ENCODE results near the gene MIF4GD. TPM values are rescaled to one million over a fixed set of nuclear protein-coding genes. Genes with fewer than 3 reads are reported as not detected.

The MIF4GD gene
- 27.7 and 35.2 TPM in 2 replicates for polyA plus RNA-seq
- 21.1 and 27.3 TPM in 2 replicates for polyA minus RNA-seq

- peak within 1 kb of the TSS; percentile 98 for H3K4me3 ChIP-seq (ENCODE audit: low read length)
- peak within 1 kb of the TSS; percentile 94 for H3K9ac ChIP-seq (ENCODE audit: low read length)
- H3K9me3 ChIP-seq (ENCODE audit: low read length), result no peaks in the 10 kb centered on the region
- no peaks in the 10 kb centered on the region for H3K79me2 ChIP-seq (replicated peaks; ENCODE audit: insufficient read depth, low read length)
- no peaks in the 10 kb centered on the region for H3F3A ChIP-seq (ENCODE audit: insufficient read depth, low read length, poor library complexity, severe bottlenecking)
- no peaks in the 10 kb centered on the region for H3K27me3 ChIP-seq (ENCODE audit: insufficient read depth, low read depth, low read length)
- peak within 1 kb of the TSS; percentile 61 for H3K4me2 ChIP-seq (ENCODE audit: low read length)
- H3K36me3 ChIP-seq (ENCODE audit: insufficient read depth, low read length), result no peaks in the 10 kb centered on the region
- no peaks in the 10 kb centered on the region for H4K20me1 ChIP-seq (ENCODE audit: insufficient read depth)
- no peaks in the 10 kb centered on the region for H3K9me2 ChIP-seq (ENCODE audit: insufficient read depth, low read length)
- TF ChIP-seq SMC3 (conservative IDR thresholded peaks at IDR 0.05; ENCODE audit: poor library complexity) (no peak), EP300 (conservative IDR thresholded peaks at IDR 0.05; ENCODE audit: poor library complexity, severe bottlenecking) (no peak), POLR2AphosphoS5 (IDR thresholded peaks at IDR 0.05) (no peak), EZH2 (IDR thresholded peaks at IDR 0.05; ENCODE audit: borderline replicate concordance, insufficient read depth, low read length, poor library complexity, severe bottlenecking) (no peak), TAF1 (IDR thresholded peaks at IDR 0.05; ENCODE audit: low read depth) (peak; percentile 18)
- H3K27ac ChIP-seq (ENCODE audit: low read length), result peak within 1 kb of the TSS; percentile 80
- H2AFZ ChIP-seq (ENCODE audit: low read depth, low read length), result peak within 1 kb of the TSS; percentile 83
These were observed at the start of gene MIF4GD for GRCh38 chr17:75270966-75271232. Gene MIF4GD, minus strand, starts transcription at chr17:75271231. Its CDS starts 1,036 bp downstream, at chr17:75270195.

- H2AFZ ChIP-seq (ENCODE audit: low read depth, low read length), result no peak overlapping the region
- no peaks in the 10 kb centered on the region for H3K27me3 ChIP-seq (ENCODE audit: insufficient read depth, low read depth, low read length)
- no peak overlapping the region for H3K4me3 ChIP-seq (ENCODE audit: low read length)
- H3K79me2 ChIP-seq (replicated peaks; ENCODE audit: insufficient read depth, low read length), result no peaks in the 10 kb centered on the region
- no peaks in the 10 kb centered on the region for H3K9me2 ChIP-seq (ENCODE audit: insufficient read depth, low read length)
- no peak overlapping the region for H3K4me2 ChIP-seq (ENCODE audit: low read length)
- no peak overlapping the region for H3K27ac ChIP-seq (ENCODE audit: low read length)
- no peaks in the 10 kb centered on the region for H3F3A ChIP-seq (ENCODE audit: insufficient read depth, low read length, poor library complexity, severe bottlenecking)
- H3K9me3 ChIP-seq (ENCODE audit: low read length), result no peaks in the 10 kb centered on the region
- H3K9ac ChIP-seq (ENCODE audit: low read length), result no peak overlapping the region
- TF ChIP-seq REST (IDR thresholded peaks at IDR 0.05; ENCODE audit: borderline replicate concordance), result no peak
- no peak for TF ChIP-seq MXI1 (conservative IDR thresholded peaks at IDR 0.05; ENCODE audit: poor library complexity, severe bottlenecking)
- no peaks in the 10 kb centered on the region for H3K36me3 ChIP-seq (ENCODE audit: insufficient read depth, low read length)
- peaks cover 4% of the 10 kb centered on the region for H4K20me1 ChIP-seq (ENCODE audit: insufficient read depth)
These were observed 49.1 kb upstream of the MIF4GD start for GRCh38 chr17:75319904-75320691.

- Histone ChIP-seq H4K20me1 (ENCODE audit: insufficient read depth) (peaks cover 4% of the 10 kb centered on the region), H3K36me3 (ENCODE audit: insufficient read depth, low read length) (no peaks in the 10 kb centered on the region), H3K79me2 (replicated peaks; ENCODE audit: insufficient read depth, low read length) (no peaks in the 10 kb centered on the region), H3K9me2 (ENCODE audit: insufficient read depth, low read length) (no peaks in the 10 kb centered on the region), H2AFZ (ENCODE audit: low read depth, low read length) (no peak overlapping the region), H3K27ac (ENCODE audit: low read length) (no peak overlapping the region), H3K9me3 (ENCODE audit: low read length) (no peaks in the 10 kb centered on the region), H3K4me2 (ENCODE audit: low read length) (no peak overlapping the region), H3F3A (ENCODE audit: insufficient read depth, low read length, poor library complexity, severe bottlenecking) (no peaks in the 10 kb centered on the region), H3K4me3 (ENCODE audit: low read length) (no peak overlapping the region), H3K27me3 (ENCODE audit: insufficient read depth, low read depth, low read length) (no peaks in the 10 kb centered on the region), H3K9ac (ENCODE audit: low read length) (no peak overlapping the region)
- TF ChIP-seq RAD21 (conservative IDR thresholded peaks at IDR 0.05) (no peak), TAF1 (IDR thresholded peaks at IDR 0.05; ENCODE audit: low read depth) (no peak)
These were observed 47.7 kb upstream of the MIF4GD start for GRCh38 chr17:75318615-75319222.
